Measurements from ENCODE around the gene DNAJB7. TPM values are rescaled to one million over a fixed set of nuclear protein-coding genes. Genes with fewer than 3 reads are reported as not detected.

The DNAJB7 gene
- total RNA-seq, 1 experiment from 2014 or later: not detected

GRCh38 chr22:40898850-40899357 is 37.0 kb upstream of the DNAJB7 start (continued):
- TF ChIP-seq, protein P1, sequence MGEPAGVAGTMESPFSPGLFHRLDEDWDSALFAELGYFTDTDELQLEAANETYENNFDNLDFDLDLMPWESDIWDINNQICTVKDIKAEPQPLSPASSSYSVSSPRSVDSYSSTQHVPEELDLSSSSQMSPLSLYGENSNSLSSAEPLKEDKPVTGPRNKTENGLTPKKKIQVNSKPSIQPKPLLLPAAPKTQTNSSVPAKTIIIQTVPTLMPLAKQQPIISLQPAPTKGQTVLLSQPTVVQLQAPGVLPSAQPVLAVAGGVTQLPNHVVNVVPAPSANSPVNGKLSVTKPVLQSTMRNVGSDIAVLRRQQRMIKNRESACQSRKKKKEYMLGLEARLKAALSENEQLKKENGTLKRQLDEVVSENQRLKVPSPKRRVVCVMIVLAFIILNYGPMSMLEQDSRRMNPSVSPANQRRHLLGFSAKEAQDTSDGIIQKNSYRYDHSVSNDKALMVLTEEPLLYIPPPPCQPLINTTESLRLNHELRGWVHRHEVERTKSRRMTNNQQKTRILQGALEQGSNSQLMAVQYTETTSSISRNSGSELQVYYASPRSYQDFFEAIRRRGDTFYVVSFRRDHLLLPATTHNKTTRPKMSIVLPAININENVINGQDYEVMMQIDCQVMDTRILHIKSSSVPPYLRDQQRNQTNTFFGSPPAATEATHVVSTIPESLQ (CRISPR knock-in tag; IDR thresholded peaks at IDR 0.05): no peak
- TF ChIP-seq, protein P2, sequence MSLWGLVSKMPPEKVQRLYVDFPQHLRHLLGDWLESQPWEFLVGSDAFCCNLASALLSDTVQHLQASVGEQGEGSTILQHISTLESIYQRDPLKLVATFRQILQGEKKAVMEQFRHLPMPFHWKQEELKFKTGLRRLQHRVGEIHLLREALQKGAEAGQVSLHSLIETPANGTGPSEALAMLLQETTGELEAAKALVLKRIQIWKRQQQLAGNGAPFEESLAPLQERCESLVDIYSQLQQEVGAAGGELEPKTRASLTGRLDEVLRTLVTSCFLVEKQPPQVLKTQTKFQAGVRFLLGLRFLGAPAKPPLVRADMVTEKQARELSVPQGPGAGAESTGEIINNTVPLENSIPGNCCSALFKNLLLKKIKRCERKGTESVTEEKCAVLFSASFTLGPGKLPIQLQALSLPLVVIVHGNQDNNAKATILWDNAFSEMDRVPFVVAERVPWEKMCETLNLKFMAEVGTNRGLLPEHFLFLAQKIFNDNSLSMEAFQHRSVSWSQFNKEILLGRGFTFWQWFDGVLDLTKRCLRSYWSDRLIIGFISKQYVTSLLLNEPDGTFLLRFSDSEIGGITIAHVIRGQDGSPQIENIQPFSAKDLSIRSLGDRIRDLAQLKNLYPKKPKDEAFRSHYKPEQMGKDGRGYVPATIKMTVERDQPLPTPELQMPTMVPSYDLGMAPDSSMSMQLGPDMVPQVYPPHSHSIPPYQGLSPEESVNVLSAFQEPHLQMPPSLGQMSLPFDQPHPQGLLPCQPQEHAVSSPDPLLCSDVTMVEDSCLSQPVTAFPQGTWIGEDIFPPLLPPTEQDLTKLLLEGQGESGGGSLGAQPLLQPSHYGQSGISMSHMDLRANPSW (CRISPR knock-in tag; conservative IDR thresholded peaks at IDR 0.05; ENCODE audit: low read depth): no peak
- TF ChIP-seq OVOL2 (CRISPR knock-in tag; IDR thresholded peaks at IDR 0.05; ENCODE audit: borderline replicate concordance) (no peak), KAT7 (CRISPR knock-in tag; IDR thresholded peaks at IDR 0.05; ENCODE audit: borderline replicate concordance) (no peak), FOXJ3 (CRISPR knock-in tag; IDR thresholded peaks at IDR 0.05; ENCODE audit: borderline replicate concordance) (no peak), ZNF232 (CRISPR knock-in tag; IDR thresholded peaks at IDR 0.05) (no peak), TCF7 (CRISPR knock-in tag; IDR thresholded peaks at IDR 0.05; ENCODE audit: low read depth) (no peak), AFF4 (CRISPR knock-in tag; IDR thresholded peaks at IDR 0.05; ENCODE audit: borderline replicate concordance) (no peak)

DNA sequence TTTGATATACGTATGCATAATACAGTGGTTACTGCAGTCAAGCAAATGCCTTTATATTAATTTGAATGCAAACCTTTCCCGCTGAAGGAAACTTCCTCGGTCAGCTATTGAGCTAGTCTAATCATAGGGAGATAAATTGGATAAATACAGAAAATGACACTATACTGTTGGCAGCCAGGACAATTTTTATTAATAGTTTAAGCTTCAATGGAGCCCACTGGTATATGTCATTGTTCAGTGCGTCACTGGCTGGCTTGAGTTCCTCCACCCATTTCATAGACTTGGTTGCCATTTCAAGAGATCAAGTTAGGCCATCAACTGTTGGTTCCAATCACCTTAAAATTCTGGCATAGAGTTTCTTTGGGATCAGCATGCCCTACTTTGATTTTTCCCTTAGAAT is 32.5 kb upstream of the DNAJB7 start:
- Mint-ChIP-seq H3K4me3 (no peak overlapping the region), H3K9me3 (no peaks in the 10 kb centered on the region), H3K27ac (no peak overlapping the region), H3K27me3 (ENCODE audit: low read depth) (no peaks in the 10 kb centered on the region; the same call in 1 of the 2 replicates), H3K4me1 (0 out of 2 replicates have a peak, but pooled peaks cover 2% of the 10 kb centered on the region), H3K36me3 (peaks cover 7% of the 10 kb centered on the region)
- POLR2A ChIA-PET: no interaction called here
- TF ChIP-seq CREM (CRISPR knock-in tag; IDR thresholded peaks at IDR 0.05): no peak
- TF ChIP-seq SMAD3 (CRISPR knock-in tag; IDR thresholded peaks at IDR 0.05; ENCODE audit: borderline replicate concordance): no peak
- TF ChIP-seq, protein P3, sequence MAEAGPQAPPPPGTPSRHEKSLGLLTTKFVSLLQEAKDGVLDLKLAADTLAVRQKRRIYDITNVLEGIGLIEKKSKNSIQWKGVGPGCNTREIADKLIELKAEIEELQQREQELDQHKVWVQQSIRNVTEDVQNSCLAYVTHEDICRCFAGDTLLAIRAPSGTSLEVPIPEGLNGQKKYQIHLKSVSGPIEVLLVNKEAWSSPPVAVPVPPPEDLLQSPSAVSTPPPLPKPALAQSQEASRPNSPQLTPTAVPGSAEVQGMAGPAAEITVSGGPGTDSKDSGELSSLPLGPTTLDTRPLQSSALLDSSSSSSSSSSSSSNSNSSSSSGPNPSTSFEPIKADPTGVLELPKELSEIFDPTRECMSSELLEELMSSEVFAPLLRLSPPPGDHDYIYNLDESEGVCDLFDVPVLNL (CRISPR knock-in tag; IDR thresholded peaks at IDR 0.05; ENCODE audit: borderline replicate concordance, low read depth): no peak
- no peak for TF ChIP-seq ZNF416 (CRISPR knock-in tag; IDR thresholded peaks at IDR 0.05)
- TF ChIP-seq NR2C2 (CRISPR knock-in tag; IDR thresholded peaks at IDR 0.05): no peak
- no peak for TF ChIP-seq ZNF671 (CRISPR knock-in tag; IDR thresholded peaks at IDR 0.05)
- TF ChIP-seq ATF3 (CRISPR knock-in tag; conservative IDR thresholded peaks at IDR 0.05): no peak
- TF ChIP-seq KAT7 (CRISPR knock-in tag; IDR thresholded peaks at IDR 0.05; ENCODE audit: borderline replicate concordance): no peak
- TF ChIP-seq MYBL2 (CRISPR knock-in tag; IDR thresholded peaks at IDR 0.05): no peak
- TF ChIP-seq, protein P4, sequence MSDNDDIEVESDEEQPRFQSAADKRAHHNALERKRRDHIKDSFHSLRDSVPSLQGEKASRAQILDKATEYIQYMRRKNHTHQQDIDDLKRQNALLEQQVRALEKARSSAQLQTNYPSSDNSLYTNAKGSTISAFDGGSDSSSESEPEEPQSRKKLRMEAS (CRISPR knock-in tag; IDR thresholded peaks at IDR 0.05): no peak
- ATAC-seq (no peak), DNase-seq (ENCODE audit: low spot score) (no peak)
- CTCF ChIA-PET: no interaction called here
